HepG2 (cell line): ENCODE measurements around the gene FLG. TPM values are rescaled to one million over a fixed set of nuclear protein-coding genes. Genes with fewer than 3 reads are reported as not detected.
A peak's percentile ranks its signal among the peaks of the same experiment; 100 is the strongest.

Experiments
- ATAC-seq: fragments of 200-7000 bp; cut with Tn5 transposase; 3 replicates; pipeline ENCODE4 v1.9.1; 2020; ENCODE audit warnings: mild to moderate bottlenecking, moderate library complexity
- BruUV-seq: library from RNA; stranded (reverse); fragments of 400-500 nt; replicated peaks from 2 replicates; lab custom pipeline; 2021; lab: Mats Ljungman, UMichigan
- CTCF ChIA-PET: fragments of 300-600 bp; formaldehyde crosslinking; extraction: SDS; loops from one replicate; lab custom pipeline; 2021; ENCODE audit warnings: low total read pairs, inconsistent platforms, low intra/inter-chr PET ratio; lab: Yijun Ruan, JAX
- POLR2A ChIA-PET: fragments of 350-600 bp; sonication (Branson Sonifier 250); formaldehyde crosslinking; loops from one replicate; lab custom pipeline; 2020; ENCODE audit warnings: antibody characterized with exemption, inconsistent platforms; lab: Yijun Ruan, JAX
- DNase-seq: peaks from one replicate; pipeline ENCODE4 v3.0.0-alpha.2; 2015; ENCODE audit warnings: low spot score
- FAIRE-seq: peaks from 3 replicates; lab custom pipeline; 2011; peaks lifted over from hg19 to GRCh38; lab: Jason Lieb, UNC
- H2AFZ ChIP-seq: one replicate; pipeline ENCODE4 v1.6.1; 2011; ENCODE audit warnings: low read length, inconsistent platforms
- H3K27ac ChIP-seq: fragments of 300-600 bp; 3 replicates; pipeline ENCODE4 v1.8.0; 2011; ENCODE audit warnings: mixed run types, mild to moderate bottlenecking, mixed read lengths, low read length, inconsistent platforms; ENCODE audit not compliant: insufficient read depth; ENCODE audit errors: extremely low read length
- H3K27me3 ChIP-seq, 2 experiments: fragments of 200-600 bp in 1 of 2; 2 replicates in 1 of 2; 3 replicates in 1 of 2; pipeline versions ENCODE4 v1.6.0 to v1.8.0; 2011; ENCODE audit warnings: low read length in 2 of 2, mild to moderate bottlenecking in 2 of 2, moderate library complexity in 2 of 2, inconsistent platforms in 1 of 2; ENCODE audit not compliant: insufficient read depth in 2 of 2, control insufficient read depth in 1 of 2
- H3K36me3 ChIP-seq, 2 experiments: fragments of 200-600 bp in 1 of 2; replicated peaks in 1 of 2; 2 replicates in 1 of 2; 3 replicates in 1 of 2; pipeline versions ENCODE4 v1.5.1 to v1.8.0; 2011; ENCODE audit warnings: low read length in 2 of 2, inconsistent platforms in 1 of 2; ENCODE audit not compliant: insufficient read depth in 2 of 2, control insufficient read depth in 1 of 2
- H3K4me1 ChIP-seq: 2 replicates; pipeline ENCODE4 v1.5.1; 2012; ENCODE audit warnings: low read length, inconsistent platforms; ENCODE audit not compliant: insufficient read depth
- H3K4me2 ChIP-seq: 2 replicates; pipeline ENCODE4 v1.6.0; 2011; ENCODE audit warnings: low read depth, low read length, inconsistent platforms
- H3K4me3 ChIP-seq, 3 experiments: fragments of 200-600 bp in 1 of 3; sonication (generic), shearing (Covaris generic) in 1 of 3; replicated peaks in 1 of 3; 2 replicates each; pipeline ENCODE4 v1.5.1; 2011 to 2016; ENCODE audit warnings: low read length in 3 of 3, inconsistent platforms in 2 of 3, low read depth in 2 of 3, mild to moderate bottlenecking in 2 of 3, control low read depth in 1 of 3, mixed read lengths in 1 of 3; ENCODE audit not compliant: insufficient read depth in 1 of 3
- H3K79me2 ChIP-seq: one replicate; pipeline ENCODE4 v1.6.1; 2011; ENCODE audit warnings: low read length, inconsistent platforms; ENCODE audit not compliant: insufficient read depth
- H3K9ac ChIP-seq: 2 replicates; pipeline ENCODE4 v1.6.0; 2011; ENCODE audit warnings: mild to moderate bottlenecking, low read depth, low read length, inconsistent platforms; ENCODE audit not compliant: insufficient read depth
- H3K9me3 ChIP-seq: 2 replicates; pipeline ENCODE4 v1.5.1; 2012; ENCODE audit warnings: mild to moderate bottlenecking, low read length
- H4K20me1 ChIP-seq: 2 replicates; pipeline ENCODE4 v1.6.0; 2011; ENCODE audit warnings: inconsistent platforms, mild to moderate bottlenecking, low read length, moderate library complexity; ENCODE audit not compliant: insufficient read depth
- CTCF ChIP-seq: sonication (generic); formaldehyde crosslinking; IDR thresholded peaks from 2 replicates; pipeline ENCODE4 v1.5.0; 2020; ENCODE audit warnings: mild to moderate bottlenecking, missing genetic modification reagents, moderate library complexity
- FOXK1 ChIP-seq: sonication (generic); formaldehyde crosslinking; IDR thresholded peaks from 2 replicates; pipeline ENCODE4 v1.4.0; 2020; ENCODE audit warnings: low read depth, missing genetic modification reagents, borderline replicate concordance
- FOXP1 ChIP-seq, 2 experiments: fragments of 450-650 bp in 1 of 2; IDR thresholded peaks; 2 replicates each; pipeline ENCODE4 v1.6.1; 2017 to 2018; ENCODE audit warnings: antibody characterized with exemption in 1 of 2
- KAT8 ChIP-seq: IDR thresholded peaks from 2 replicates; pipeline ENCODE4 v1.6.1; 2016; ENCODE audit warnings: missing genetic modification reagents, missing compliant biosample characterization
- MAFK ChIP-seq, 2 experiments: IDR thresholded peaks in 1 of 2; conservative IDR thresholded peaks in 1 of 2; 2 replicates each; pipeline ENCODE4 v1.6.1; 2011; ENCODE audit warnings: improper control_type of control experiment in 2 of 2, low read length in 2 of 2
- MEF2D ChIP-seq: sonication (generic); formaldehyde crosslinking; IDR thresholded peaks from 2 replicates; pipeline ENCODE4 v1.5.1; 2020; ENCODE audit warnings: mild to moderate bottlenecking, missing genetic modification reagents
- NFKBIZ ChIP-seq: IDR thresholded peaks from 2 replicates; pipeline ENCODE4 v1.6.1; 2018; ENCODE audit warnings: missing genetic modification reagents, missing compliant biosample characterization
- RNF2 ChIP-seq: fragments of 450-650 bp; conservative IDR thresholded peaks from 2 replicates; pipeline ENCODE4 v1.6.1; 2016; ENCODE audit warnings: low read depth
- SMAD1 ChIP-seq: sonication (generic); formaldehyde crosslinking; IDR thresholded peaks from 2 replicates; pipeline ENCODE4 v1.4.0; 2020; ENCODE audit warnings: missing genetic modification reagents, low read depth, mild to moderate bottlenecking, borderline replicate concordance
- STAG1 ChIP-seq: sonication (generic); formaldehyde crosslinking; IDR thresholded peaks from 2 replicates; pipeline ENCODE4 v1.4.0; 2020; ENCODE audit warnings: missing genetic modification reagents
- TFAP4 ChIP-seq: sonication (generic); IDR thresholded peaks from 2 replicates; pipeline ENCODE4 v1.6.1; 2016; ENCODE audit warnings: low read depth, borderline replicate concordance
- ZNF207 ChIP-seq: fragments of 450-650 bp; IDR thresholded peaks from 2 replicates; pipeline ENCODE4 v1.6.1; 2016; ENCODE audit warnings: antibody characterized with exemption, borderline replicate concordance
- ZNF335 ChIP-seq: sonication (generic); formaldehyde crosslinking; IDR thresholded peaks from 2 replicates; pipeline ENCODE4 v1.4.0; 2020; ENCODE audit warnings: missing genetic modification reagents
- ZNF451 ChIP-seq: sonication (generic); formaldehyde crosslinking; IDR thresholded peaks from 2 replicates; pipeline ENCODE4 v1.5.0; 2020; ENCODE audit warnings: mild to moderate bottlenecking, missing genetic modification reagents
- ZNF672 ChIP-seq: sonication (generic); formaldehyde crosslinking; IDR thresholded peaks from 2 replicates; pipeline ENCODE4 v1.8.1; 2022; ENCODE audit warnings: missing genetic modification reagents
- ZNF747 ChIP-seq: sonication (generic); formaldehyde crosslinking; IDR thresholded peaks from 2 replicates; pipeline ENCODE4 v1.8.1; 2023; ENCODE audit warnings: missing genetic modification reagents, mild to moderate bottlenecking, borderline replicate concordance
- ZNF770 ChIP-seq: sonication (generic); formaldehyde crosslinking; IDR thresholded peaks from 2 replicates; pipeline ENCODE4 v1.5.0; 2020; ENCODE audit warnings: mild to moderate bottlenecking, missing genetic modification reagents
- ZNF776 ChIP-seq: sonication (generic); formaldehyde crosslinking; IDR thresholded peaks from 2 replicates; pipeline ENCODE4 v1.4.0; 2020; ENCODE audit warnings: mild to moderate bottlenecking, missing genetic modification reagents
- ZSCAN12 ChIP-seq: sonication (generic); formaldehyde crosslinking; IDR thresholded peaks from 2 replicates; pipeline ENCODE4 v1.9.0; 2021; ENCODE audit warnings: mild to moderate bottlenecking, missing genetic modification reagents
- WGBS: methylation state at CpG from one replicate; pipeline ENCODE4 v1.1.6; 2017; ENCODE audit warnings: low lambda C conversion rate; 5-methylcytosine and 5-hydroxymethylcytosine counted together
- in situ Hi-C: cut with HindIII; loops from 2 replicates; pipeline ENCODE4 v1.10.0; 2017; ENCODE audit warnings: low pct_unique_long_range_greater_than_20kb; ENCODE audit not compliant: extremely low pct_ligation_motif_present
- intact Hi-C: fragments of 100-400 bp; cut with micrococcal nuclease; formaldehyde crosslinking; loops from one replicate; pipeline ENCODE4 v1.10.0; 2022; ENCODE audit not compliant: unreplicated experiment
- polyA plus RNA-seq, 8 experiments: library from polyadenylated mRNA; depleted of rRNA in 3 of 8; stranded (reverse) in 7 of 8; unstranded in 1 of 8; fragments of >200 nt; fragmentation: Illumina TruSeq in 4 of 8; extraction: Trizol in 4 of 8; gene quantifications; 2 replicates each; pipeline versions ENCODE4 v1.2.1 to v1.2.3, GENCODE V29; 2011 to 2016; ENCODE audit warnings: low read depth in 4 of 8, missing spikeins in 1 of 8, mixed read lengths in 1 of 8; ENCODE audit not compliant: insufficient read depth in 1 of 8
- total RNA-seq, 5 experiments: library from RNA; depleted of rRNA; stranded (reverse); fragments of >200 nt; fragmentation: Illumina TruSeq; extraction: Trizol; gene quantifications; 2 replicates each; pipeline ENCODE4 v1.2.3, GENCODE V29; 2016; ENCODE audit warnings: low read depth in 1 of 5

Gene FLG
- total and polyA plus RNA-seq, 2 of the 13 experiments (the other 11 are each of a cell fraction or from before 2014, with no cell fraction given) = 0.01 TPM; not detected in 1

GRCh38 chr1:152347116-152347728, 22.2 kb upstream of the FLG start:
- CTCF ChIA-PET = interaction anchor here (1.3 kb wide), 1 partner anchor 205 kb away, joined by 3 read pairs; no protein-coding TSS in a partner anchor
- 0% methylated on average over 8 of the region's 8 CpGs for WGBS
- FAIRE-seq (peak; percentile 52), ATAC-seq (peak; percentile 46; the same call in 2 of the 3 replicates), DNase-seq (peak; percentile 50)
- Histone ChIP-seq H3K9me3 (peaks cover 3% of the 10 kb centered on the region), H3K27ac (no peak overlapping the region), H3K4me1 (no peaks in the 10 kb centered on the region), H3K36me3 (no peaks in the 10 kb centered on the region), H3K4me3 (no peak overlapping the region), H4K20me1 (no peaks in the 10 kb centered on the region), H3K27me3 (no peaks in the 10 kb centered on the region), H3K4me2 (no peak overlapping the region), H2AFZ (no peak overlapping the region), H3K9ac (no peak overlapping the region), H3K79me2 (no peaks in the 10 kb centered on the region)
- intact Hi-C loops (loop anchor here (2.0 to 10.0 kb wide), 3 partner anchors 112 to 292 kb away; no protein-coding TSS in a partner anchor), in situ Hi-C loops (no loop called here)
- BruUV-seq = no TSS peak
- POLR2A ChIA-PET = no interaction called here
- TF ChIP-seq SMAD1 (CRISPR knock-in tag) (no peak), FOXK1 (no peak), ZSCAN12 (CRISPR knock-in tag) (no peak), ZNF770 (CRISPR knock-in tag) (no peak), KAT8 (no peak), MAFK (conservative IDR thresholded peaks at IDR 0.05 in 1 of 2, IDR thresholded peaks at IDR 0.05 in 1 of 2; ENCODE audit: low read length in 2 of 2) (peak; percentile 32 to 48; a peak in 1 of 4 replicates), ZNF672 (CRISPR knock-in tag) (no peak), CTCF (CRISPR knock-in tag) (peak; percentile 70), ZNF747 (CRISPR knock-in tag) (no peak), ZNF451 (CRISPR knock-in tag) (no peak), MEF2D (CRISPR knock-in tag) (no peak), ZNF207 (no peak), NFKBIZ (CRISPR knock-in tag) (no peak), RNF2 (no peak), STAG1 (CRISPR knock-in tag) (peak; percentile 33), FOXP1 (IDR thresholded peaks at IDR 0.05) (no peak), FOXP1 (CRISPR knock-in tag; IDR thresholded peaks at IDR 0.05) (no peak), ZNF776 (CRISPR knock-in tag) (no peak), ZNF335 (CRISPR knock-in tag) (no peak), TFAP4 (no peak)
